ENCODE measurements around the gene APOBR.

- TF ChIP-seq CTCF (conservative IDR thresholded peaks at IDR 0.05 in 1 of 2, IDR thresholded peaks at IDR 0.05 in 1 of 2; ENCODE audit: extremely low read depth in 1 of 2, insufficient read depth in 1 of 2, low read depth in 1 of 2, low read length in 2 of 2) = no peak
- no peak for TF ChIP-seq EZH2 (IDR thresholded peaks at IDR 0.05; ENCODE audit: borderline replicate concordance, low read length)
Observed at GRCh38 chr16:28494121-28494851, at the start of gene APOBR.
